Liver (tissue), 9 donors: ENCODE results near the gene ZC3H7B. TPM values are rescaled to one million over a fixed set of nuclear protein-coding genes. Genes with fewer than 3 reads are reported as not detected.

ENCODE experiments used
- DNase-seq: peaks from one replicate; pipeline ENCODE4 v3.0.0-alpha.2; 2017; ENCODE audit warnings: low spot score
- H3K27ac ChIP-seq, 2 donors: one replicate each; pipeline ENCODE4 v1.7.0; 2013; ENCODE audit warnings: inconsistent platforms in 2 of 2, low read length in 2 of 2, control low read depth in 1 of 2, low read depth in 1 of 2, mild to moderate bottlenecking in 1 of 2
- H3K27me3 ChIP-seq, 4 donors: one replicate each; pipeline versions ENCODE4 v1.6.1 to v1.7.0; 2013; ENCODE audit warnings: low read length in 3 of 4, inconsistent platforms in 1 of 4, mild to moderate bottlenecking in 1 of 4, moderate library complexity in 1 of 4; ENCODE audit not compliant: control insufficient read depth in 4 of 4, insufficient read depth in 4 of 4
- H3K36me3 ChIP-seq, 4 donors: one replicate each; pipeline versions ENCODE4 v1.6.1 to v1.7.0; 2013; ENCODE audit warnings: low read length in 3 of 4, mild to moderate bottlenecking in 3 of 4, low read depth in 1 of 4, moderate library complexity in 1 of 4; ENCODE audit not compliant: control insufficient read depth in 4 of 4, insufficient read depth in 3 of 4
- H3K4me1 ChIP-seq, 4 donors: one replicate each; pipeline versions ENCODE4 v1.6.1 to v1.7.0; 2013; ENCODE audit warnings: low read length in 3 of 4, mild to moderate bottlenecking in 3 of 4, moderate library complexity in 1 of 4; ENCODE audit not compliant: control insufficient read depth in 4 of 4, insufficient read depth in 4 of 4
- H3K4me3 ChIP-seq, 3 donors: one replicate each; pipeline versions ENCODE4 v1.6.1 to v1.7.0; 2013; ENCODE audit warnings: low read length in 3 of 3, control low read depth in 1 of 3, low read depth in 1 of 3, mild to moderate bottlenecking in 1 of 3
- H3K9ac ChIP-seq, 2 donors: one replicate each; pipeline ENCODE4 v1.7.0; 2013; ENCODE audit warnings: low read length in 2 of 2, mild to moderate bottlenecking in 2 of 2, moderate library complexity in 2 of 2, control low read depth in 1 of 2, low read depth in 1 of 2
- H3K9me3 ChIP-seq, 4 donors: one replicate each; pipeline versions ENCODE4 v1.6.1 to v1.7.0; 2013; ENCODE audit warnings: low read length in 3 of 4; ENCODE audit not compliant: control insufficient read depth in 4 of 4
- ATF3 ChIP-seq: IDR thresholded peaks from 2 replicates; pipeline ENCODE4 v1.6.1; 2016; ENCODE audit warnings: antibody characterized with exemption
- FOXA1 ChIP-seq: IDR thresholded peaks from 2 replicates; pipeline ENCODE4 v1.6.1; 2016; ENCODE audit warnings: antibody characterized with exemption
- FOXA2 ChIP-seq: IDR thresholded peaks from 2 replicates; pipeline ENCODE4 v1.6.1; 2016; ENCODE audit warnings: antibody characterized with exemption
- GABPA ChIP-seq, 2 donors: IDR thresholded peaks in 1 of 2; conservative IDR thresholded peaks in 1 of 2; 2 replicates each; pipeline ENCODE4 v1.6.1; 2016; ENCODE audit warnings: antibody characterized with exemption in 2 of 2, mild to moderate bottlenecking in 1 of 2, moderate library complexity in 1 of 2
- HNF4A ChIP-seq, 2 donors: conservative IDR thresholded peaks; 2 replicates each; pipeline ENCODE4 v1.6.1; 2016; ENCODE audit warnings: antibody characterized with exemption in 2 of 2, mild to moderate bottlenecking in 2 of 2
- HNF4G ChIP-seq: IDR thresholded peaks from 2 replicates; pipeline ENCODE4 v1.6.1; 2016; ENCODE audit warnings: antibody characterized with exemption
- JUND ChIP-seq, 2 donors: IDR thresholded peaks; 2 replicates each; pipeline ENCODE4 v1.6.1; 2016; ENCODE audit warnings: antibody characterized with exemption in 2 of 2
- MAX ChIP-seq: IDR thresholded peaks from 2 replicates; pipeline ENCODE4 v1.6.1; 2016; ENCODE audit warnings: antibody characterized with exemption
- RAD21 ChIP-seq, 2 donors: IDR thresholded peaks; 2 replicates each; pipeline ENCODE4 v1.6.1; 2016; ENCODE audit warnings: antibody characterized with exemption in 2 of 2, mild to moderate bottlenecking in 2 of 2
- REST ChIP-seq: IDR thresholded peaks from 2 replicates; pipeline ENCODE4 v1.6.1; 2016; ENCODE audit warnings: antibody characterized with exemption, mild to moderate bottlenecking
- SP1 ChIP-seq: IDR thresholded peaks from 2 replicates; pipeline ENCODE4 v1.6.1; 2018; ENCODE audit warnings: antibody characterized with exemption, mild to moderate bottlenecking
- TAF1 ChIP-seq: conservative IDR thresholded peaks from 2 replicates; pipeline ENCODE4 v1.6.1; 2016; ENCODE audit warnings: antibody characterized with exemption, mild to moderate bottlenecking
- WGBS: extraction: QIAGEN DNeasy Blood & Tissue Kit; methylation state at CpG from one replicate; pipeline ENCODE4 v1.1.7; 2013; 5-methylcytosine and 5-hydroxymethylcytosine counted together
- polyA plus RNA-seq, 2 donors: library from polyadenylated mRNA; stranded (reverse) in 1 of 2; unstranded in 1 of 2; fragments of 200-250 nt in 1 of 2; fragments of >200 nt in 1 of 2; fragmentation: Nextera tagmentation in 1 of 2; extraction: Ambion mirVana in 1 of 2; gene quantifications; one replicate each; pipeline versions ENCODE4 v1.2.1 to v1.2.3, GENCODE V29; 2013 to 2015
- total RNA-seq, 2 donors: library from RNA; depleted of rRNA; stranded (reverse); fragments of >200 nt; gene quantifications; one replicate each; pipeline ENCODE4 v1.2.3, GENCODE V29; 2014
- donor health status: healthy.
- donor health status: healthy.
- donor health status: healthy.
- donor health status: healthy.
- donor health status: healthy.

Gene ZC3H7B
- total and polyA plus RNA-seq, 4 donors = 6.6 to 50.2 (median 26.1) TPM

GRCh38 chr22:41308544-41308947 is 7.2 kb downstream of the ZC3H7B start (continued):
- TF ChIP-seq GABPA (IDR thresholded peaks at IDR 0.05 in 1 of 2, conservative IDR thresholded peaks at IDR 0.05 in 1 of 2) = peak in 1 of 2 donors; percentile 66

GRCh38 chr22:41310336-41310735 is 9.0 kb downstream of the ZC3H7B start:
- no peak overlapping the region for H3K9ac ChIP-seq
- peaks cover 8 to 28% (median 23%) of the 10 kb centered on the region in 4 donors for H3K4me1 ChIP-seq
- no peak overlapping the region for H3K4me3 ChIP-seq
- TF ChIP-seq ATF3 (no peak), MAX (no peak), REST (no peak), FOXA1 (no peak), FOXA2 (no peak), SP1 (no peak), TAF1 (no peak)
- H3K27me3 ChIP-seq = no peaks in the 10 kb centered on the region
- H3K36me3 ChIP-seq = peaks cover 0 to 2% (median under 1%) of the 10 kb centered on the region in 4 donors
- peak overlapping the region; percentile 1 to 23 for H3K27ac ChIP-seq
- 67% methylated on average over 1 of the region's 1 CpG for WGBS
- H3K9me3 ChIP-seq = no peaks in the 10 kb centered on the region
- no peak for DNase-seq

- 92% methylated on average over 5 of the region's 5 CpGs for WGBS
- H3K4me1 ChIP-seq = peaks cover 6 to 25% (median 16%) of the 10 kb centered on the region in 4 donors
- TF ChIP-seq HNF4A (conservative IDR thresholded peaks at IDR 0.05) = no peak
- no peak for TF ChIP-seq HNF4G
- TF ChIP-seq JUND (IDR thresholded peaks at IDR 0.05) = no peak
- TF ChIP-seq REST = no peak
- no peak for TF ChIP-seq RAD21 (IDR thresholded peaks at IDR 0.05)
- H3K27me3 ChIP-seq = no peaks in the 10 kb centered on the region
- H3K36me3 ChIP-seq = peaks cover 0 to 2% (median under 1%) of the 10 kb centered on the region in 4 donors
- no peaks in the 10 kb centered on the region for H3K9me3 ChIP-seq
- no peak for DNase-seq
- H3K27ac ChIP-seq = no peak overlapping the region
- H3K9ac ChIP-seq = no peak overlapping the region
- no peak overlapping the region for H3K4me3 ChIP-seq
Observed at GRCh38 chr22:41311487-41311886, 10.2 kb downstream of the ZC3H7B start.
